MV-4-11 (cell line): ENCODE results near the gene CHGA.

Experiments used
- DNase-seq: peaks from one replicate; lab custom pipeline; 2025; lab: John Stamatoyannopoulos, UW

Gene CHGA

DNA sequence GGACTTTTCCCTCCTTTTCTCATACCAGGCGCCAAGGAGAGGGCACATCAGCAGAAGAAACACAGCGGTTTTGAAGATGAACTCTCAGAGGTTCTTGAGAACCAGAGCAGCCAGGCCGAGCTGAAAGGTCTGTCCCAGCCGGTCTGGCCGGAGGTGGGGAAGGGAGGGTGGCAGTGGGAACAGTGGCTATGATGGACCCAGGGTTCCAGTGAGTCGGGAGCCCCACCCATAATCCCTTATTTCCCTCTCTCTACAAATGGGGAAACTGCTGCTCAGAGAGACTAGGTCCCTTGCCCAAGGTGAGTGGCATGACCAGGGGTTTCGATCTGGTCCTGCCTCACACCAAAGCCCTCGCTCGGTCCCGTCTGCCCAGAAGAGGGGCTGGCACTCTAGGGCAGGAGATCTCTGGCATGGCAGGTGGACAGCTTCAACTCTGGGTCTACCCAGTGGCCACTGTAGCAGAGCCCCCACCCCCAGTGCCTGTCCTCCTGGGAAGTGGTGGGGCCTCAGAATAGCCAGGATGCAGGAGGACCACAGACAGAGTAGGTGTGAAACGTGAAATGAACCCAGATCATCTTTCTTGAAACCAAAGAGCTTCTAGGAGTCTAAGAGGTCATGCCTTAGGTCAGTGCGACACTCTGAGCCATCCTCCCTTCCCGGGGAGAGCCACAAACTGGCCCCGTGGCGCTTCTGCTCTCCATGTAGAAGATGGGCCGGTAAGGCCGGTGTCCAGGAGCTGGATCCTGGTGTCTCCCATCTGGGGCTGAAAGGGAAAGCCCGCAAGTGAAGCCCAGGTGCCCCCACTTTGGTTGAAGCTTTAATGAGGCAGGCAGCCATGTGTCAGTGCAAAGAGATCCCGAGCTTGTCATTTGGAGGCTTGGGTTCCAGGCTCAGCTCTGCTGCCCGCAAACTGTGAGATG is 7.0 kb downstream of the CHGA start:
- no peak for DNase-seq

DNA sequence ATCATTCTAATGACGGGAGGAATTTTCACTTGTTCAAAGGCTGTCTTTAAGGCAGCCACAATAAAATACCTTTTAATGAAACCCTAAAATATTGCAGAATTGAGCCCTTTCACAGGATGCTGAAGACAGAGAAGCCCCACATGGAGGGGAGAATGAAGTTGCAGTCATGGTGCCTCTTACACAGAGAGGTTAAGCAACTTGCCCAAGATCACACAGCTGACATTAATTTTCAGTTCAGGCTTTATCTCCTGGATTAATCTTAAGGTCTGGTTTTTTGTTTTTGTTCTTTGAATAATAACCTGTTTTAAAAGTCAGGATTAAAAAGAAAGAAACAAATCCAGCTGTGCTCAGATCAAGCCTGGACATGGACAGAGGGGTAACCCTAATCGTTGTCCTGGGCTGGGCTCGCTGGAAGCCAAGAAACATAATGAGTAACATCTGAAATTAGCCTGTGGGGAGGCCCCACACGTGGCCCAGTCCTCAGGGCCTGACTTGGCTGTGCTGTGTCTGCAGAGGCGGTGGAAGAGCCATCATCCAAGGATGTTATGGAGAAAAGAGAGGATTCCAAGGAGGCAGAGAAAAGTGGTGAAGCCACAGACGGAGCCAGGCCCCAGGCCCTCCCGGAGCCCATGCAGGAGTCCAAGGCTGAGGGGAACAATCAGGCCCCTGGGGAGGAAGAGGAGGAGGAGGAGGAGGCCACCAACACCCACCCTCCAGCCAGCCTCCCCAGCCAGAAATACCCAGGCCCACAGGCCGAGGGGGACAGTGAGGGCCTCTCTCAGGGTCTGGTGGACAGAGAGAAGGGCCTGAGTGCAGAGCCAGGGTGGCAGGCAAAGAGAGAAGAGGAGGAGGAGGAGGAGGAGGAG is 8.0 kb downstream of the CHGA start:
- DNase-seq = no peak

DNA sequence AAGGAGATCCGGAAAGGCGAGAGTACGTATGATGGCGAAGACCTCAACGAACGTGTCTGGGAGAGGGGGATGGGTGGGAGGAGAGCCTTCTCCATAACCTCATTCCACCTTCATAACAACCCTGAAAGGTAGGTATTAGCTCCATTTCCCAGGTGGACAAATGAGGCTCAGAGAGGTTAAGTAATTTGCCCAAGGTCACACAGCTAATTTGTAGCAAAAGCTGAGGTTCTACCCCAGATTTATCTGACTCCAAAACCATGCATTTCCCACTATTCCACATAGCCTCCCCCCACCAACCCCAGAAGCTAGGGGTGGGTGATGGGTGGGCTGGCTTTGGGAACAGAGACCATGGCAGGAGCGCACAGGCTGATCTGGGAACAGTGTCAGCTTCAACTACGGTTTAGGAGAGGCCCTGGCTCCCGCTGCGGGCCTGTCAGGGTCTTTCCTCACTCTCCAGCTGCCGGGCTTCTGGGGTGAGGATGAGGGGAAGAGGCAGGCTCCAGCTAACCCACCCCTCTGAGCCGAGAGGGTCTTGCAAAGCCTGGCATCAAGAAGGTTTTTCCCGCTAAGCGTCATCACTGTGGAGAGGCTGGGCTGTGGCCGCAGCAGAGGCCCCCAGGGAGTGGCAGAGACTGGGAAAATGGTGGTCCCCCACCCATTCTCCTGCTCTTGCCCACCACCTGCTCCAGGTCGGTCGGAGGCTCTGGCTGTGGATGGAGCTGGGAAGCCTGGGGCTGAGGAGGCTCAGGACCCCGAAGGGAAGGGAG is 8.9 kb downstream of the CHGA start:
- DNase-seq = no peak

DNA sequence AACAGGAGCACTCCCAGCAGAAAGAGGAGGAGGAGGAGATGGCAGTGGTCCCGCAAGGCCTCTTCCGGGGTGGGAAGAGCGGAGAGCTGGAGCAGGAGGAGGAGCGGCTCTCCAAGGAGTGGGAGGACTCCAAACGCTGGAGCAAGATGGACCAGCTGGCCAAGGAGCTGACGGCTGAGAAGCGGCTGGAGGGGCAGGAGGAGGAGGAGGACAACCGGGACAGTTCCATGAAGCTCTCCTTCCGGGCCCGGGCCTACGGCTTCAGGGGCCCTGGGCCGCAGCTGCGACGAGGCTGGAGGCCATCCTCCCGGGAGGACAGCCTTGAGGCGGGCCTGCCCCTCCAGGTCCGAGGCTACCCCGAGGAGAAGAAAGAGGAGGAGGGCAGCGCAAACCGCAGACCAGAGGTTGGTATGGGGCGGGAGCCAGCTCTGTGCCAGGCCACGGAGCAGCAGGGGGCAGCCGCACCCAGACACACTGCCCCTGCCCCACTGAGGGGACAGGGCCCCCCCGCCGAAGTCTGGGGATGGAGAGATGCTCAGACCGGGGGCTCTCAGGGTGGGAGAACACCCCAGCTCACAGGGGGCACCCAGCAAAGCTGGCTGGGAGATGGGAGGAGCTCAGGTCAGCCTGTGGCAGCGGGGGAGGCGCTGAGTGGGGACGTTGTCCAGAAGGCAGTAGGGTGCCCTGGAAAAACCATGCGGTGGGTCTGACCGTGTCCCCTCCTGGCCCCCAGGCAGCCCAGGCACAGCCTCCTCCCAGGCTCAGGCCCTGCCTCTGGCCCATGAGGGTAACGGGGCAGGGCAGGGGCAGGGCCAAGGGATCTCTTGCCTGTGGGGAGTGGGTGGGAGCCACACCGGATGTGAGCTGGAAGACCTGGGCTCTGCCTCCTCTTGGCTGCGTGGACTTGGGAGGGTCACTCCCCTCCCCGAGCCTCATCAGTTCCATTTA is 9.8 kb downstream of the CHGA start:
- no peak for DNase-seq

DNA sequence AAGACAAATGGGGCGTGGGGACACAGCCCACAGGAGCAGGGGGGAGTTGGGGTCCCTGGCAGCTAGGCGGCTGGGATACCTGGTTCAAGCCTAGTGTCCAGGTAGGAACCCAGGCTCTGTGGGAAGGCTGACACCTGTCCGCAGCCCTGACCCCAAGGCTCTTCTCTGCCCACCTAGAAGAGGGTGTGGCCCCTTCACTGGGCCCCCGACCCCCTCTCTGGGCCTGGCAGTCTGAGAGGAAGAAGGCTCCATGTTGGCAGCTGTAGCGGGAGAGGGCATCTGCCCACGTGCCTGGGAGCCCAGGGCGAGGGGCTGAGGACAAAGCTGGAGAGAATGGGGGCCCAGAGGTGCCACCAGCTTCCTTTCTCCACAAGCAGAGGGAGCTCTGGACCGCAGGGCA is 10.5 kb downstream of the CHGA start:
- DNase-seq = no peak

DNA sequence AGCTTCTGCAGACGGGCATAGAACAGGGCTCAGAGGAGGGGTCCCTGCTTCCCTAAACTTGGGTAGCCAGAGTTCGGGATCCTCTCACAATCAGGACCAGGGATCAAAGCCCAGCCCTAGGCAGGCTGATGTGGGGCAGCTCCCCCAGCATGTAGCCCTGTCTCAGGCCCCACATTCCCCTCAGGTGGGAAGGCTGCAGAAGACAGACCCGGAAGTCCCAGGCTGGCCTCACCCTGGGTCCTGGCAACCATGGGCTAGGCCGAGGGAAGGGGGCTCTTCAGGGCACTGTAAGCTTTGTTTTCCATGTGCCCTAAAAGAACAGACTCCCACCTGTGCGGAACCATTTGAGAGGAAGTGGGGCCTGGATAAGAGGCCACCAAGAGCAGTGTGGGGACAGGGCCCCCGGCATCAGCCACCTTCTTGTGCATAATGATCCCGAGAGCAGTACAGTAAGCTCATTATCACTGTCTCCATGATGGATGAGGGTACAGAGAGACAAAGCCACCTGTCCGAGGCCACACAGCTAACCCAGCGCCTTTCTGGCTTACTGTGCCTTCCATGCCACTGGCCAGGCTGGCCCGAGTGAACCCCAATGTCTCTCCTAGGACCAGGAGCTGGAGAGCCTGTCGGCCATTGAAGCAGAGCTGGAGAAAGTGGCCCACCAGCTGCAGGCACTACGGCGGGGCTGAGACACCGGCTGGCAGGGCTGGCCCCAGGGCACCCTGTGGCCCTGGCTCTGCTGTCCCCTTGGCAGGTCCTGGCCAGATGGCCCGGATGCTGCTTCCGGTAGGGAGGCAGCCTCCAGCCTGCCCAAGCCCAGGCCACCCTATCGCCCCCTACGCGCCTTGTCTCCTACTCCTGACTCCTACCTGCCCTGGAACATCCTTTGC is 11.5 kb downstream of the CHGA start:
- DNase-seq = no peak

DNA sequence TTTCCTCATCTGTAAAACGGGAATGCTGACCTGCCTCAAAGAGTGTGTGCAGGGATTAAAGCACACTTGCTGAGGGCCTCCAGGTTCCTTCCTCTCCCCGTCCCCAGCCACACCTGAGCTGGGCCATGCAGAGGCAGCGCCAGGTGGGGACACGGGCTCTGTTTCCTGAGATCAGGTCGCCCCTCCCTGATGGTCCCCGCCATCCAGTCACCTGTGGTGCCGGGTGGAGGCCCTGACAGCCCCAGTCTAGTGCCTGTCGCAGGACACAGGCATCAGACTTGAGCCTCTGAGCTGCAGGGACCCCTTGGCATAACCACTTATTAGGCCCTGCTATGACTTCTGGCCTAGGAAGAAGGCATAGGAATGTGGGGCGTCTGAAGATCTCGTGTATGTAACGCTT is 12.5 kb downstream of the CHGA start:
- no peak for DNase-seq

DNA sequence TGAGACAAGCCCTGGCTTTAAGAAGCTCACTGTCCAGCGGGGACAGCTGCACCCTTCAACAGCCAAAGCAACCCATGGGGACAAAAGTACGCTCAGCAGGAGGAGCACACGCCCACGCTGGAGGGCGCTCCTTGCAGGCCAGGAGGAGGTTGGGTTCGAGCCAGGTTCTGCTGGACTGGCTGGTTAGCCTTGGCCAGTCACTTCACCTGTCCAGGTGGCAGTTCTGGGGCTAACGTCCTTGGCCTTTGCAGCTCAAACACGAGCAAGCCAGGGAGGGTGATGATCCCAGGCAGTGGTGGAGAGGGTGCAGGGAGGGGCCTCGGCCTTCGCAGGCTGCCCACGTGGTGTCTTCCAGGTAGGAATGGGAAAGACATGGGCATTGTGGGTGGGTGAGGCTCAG is 13.1 kb downstream of the CHGA start:
- DNase-seq = no peak

DNA sequence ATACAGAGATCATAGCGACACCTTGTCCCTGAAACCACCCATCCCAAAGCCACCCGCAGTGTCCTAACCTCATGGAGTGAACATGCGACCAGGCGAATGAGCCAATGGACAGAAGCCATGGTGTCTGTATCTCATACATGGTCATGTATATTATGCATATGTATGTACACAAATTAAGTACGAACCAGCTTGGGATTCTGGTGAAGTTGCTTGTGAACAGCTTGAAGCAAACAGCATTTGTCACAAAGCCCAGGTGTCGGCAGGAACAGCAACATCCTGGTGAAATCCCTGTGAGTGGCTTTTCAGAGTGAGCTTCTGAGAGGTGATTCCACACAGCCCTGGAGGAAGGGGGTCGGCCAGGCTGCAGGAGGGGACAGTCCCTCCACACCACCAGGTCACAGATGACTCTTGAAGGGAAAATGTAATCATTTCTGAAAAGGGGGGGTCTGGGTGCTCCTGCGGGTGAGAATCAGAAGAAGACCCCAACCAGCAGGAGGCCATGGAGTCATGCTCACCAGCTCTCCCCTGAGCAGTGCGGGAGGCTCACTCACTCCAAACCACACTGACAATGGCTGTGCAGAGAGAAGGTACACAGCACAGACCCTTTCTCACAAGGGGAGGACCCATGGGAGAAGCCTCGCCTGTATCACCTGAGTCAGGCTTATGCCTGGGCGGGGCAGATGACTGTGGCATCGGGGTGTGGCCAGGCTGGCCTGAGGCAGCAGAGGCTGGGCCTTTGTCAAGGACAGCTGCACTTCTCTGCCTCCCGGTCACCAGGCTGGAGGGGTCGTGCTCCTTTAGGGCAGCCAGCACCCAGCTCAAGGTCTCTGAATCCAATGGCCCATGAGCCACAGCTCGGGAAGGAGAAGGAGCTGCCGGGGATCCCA is 14.3 kb downstream of the CHGA start:
- DNase-seq = no peak

DNA sequence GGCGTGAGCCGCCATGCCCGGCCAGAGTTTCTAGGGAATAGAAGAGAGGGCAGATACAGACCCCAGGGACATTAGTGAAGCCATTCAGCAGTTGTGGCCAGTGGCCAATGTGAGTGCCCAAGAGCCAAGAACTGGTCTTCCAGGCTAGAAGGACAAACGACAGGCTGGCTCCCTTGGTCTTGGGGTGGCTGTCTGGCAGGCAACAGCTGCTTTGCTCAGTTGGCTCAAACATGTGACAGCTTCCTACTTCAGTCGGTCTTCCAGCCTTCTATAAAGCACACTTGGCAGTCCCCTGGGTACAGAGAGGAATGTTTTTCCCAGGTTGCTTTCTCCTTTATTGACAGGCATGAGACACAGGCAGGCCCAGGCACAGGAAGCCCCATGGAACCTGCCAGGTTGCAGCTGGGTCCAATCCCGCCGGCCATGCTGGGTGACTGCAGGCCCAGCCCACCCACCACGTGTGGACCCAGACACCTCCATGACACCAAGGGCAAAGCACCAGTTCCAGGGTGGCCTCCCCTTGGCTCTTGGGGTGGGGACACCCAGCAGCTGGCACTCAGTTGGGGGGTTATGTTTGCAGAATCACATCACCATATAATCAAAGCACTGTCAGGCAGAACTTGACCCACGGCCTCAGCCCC is 15.4 kb downstream of the CHGA start:
- no peak for DNase-seq

DNA sequence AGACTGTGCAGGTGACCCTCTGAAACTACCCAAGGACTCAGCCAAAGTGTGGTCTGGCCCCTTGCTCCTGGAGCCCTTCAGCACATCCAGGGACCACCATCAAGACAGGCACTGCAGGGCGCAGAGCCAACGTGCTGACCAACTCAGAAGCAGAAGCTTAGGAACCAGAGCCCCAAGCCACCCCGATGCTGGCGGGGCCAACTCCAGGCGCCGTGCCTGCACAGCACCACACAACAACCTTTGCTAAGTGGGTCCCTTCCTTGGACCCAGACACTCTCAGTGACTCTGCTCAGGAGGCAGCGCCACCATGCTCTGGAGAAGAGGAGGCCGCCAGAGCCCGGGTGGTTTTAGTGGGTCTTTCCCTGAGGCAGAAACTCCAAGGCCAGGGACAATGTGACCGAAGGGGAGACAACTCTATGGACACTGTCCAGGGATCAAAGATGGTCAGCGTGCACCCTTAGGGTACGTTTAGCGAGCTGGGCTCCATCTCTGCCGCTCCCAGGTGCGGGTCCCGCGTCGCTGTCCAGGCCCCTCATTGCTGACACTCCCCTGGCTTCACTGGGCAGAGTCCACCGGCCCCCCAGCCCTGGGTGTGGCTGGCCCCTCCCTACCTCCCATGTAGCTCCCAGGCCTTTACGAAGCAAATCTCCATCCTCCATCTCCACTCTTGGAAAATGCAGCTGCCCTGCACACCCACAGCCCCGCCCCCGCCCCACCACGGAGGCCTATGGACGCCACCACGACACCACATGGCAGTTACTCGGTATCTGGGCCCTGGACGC is 16.1 kb downstream of the CHGA start:
- no peak for DNase-seq

DNA sequence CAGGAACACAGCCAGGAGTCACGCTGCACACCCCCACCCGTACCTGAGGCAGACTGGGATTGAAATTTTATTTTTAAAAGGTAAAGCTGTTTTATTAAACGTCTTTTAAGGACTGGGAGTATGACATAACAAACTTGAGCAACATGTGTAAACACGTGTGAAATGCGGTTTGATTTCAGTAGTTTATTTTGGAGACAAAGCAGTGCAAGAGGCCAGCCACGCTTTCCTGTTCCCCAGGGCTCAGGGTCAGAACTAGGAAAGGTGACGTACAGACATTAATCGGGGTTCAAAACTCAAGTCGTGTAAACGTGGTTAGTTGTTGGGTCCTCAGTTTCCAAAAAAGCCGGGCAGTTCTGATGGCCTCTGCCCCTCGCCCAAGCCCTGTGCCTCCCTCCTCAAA is 16.7 kb downstream of the CHGA start:
- DNase-seq = peak; percentile 55

DNA sequence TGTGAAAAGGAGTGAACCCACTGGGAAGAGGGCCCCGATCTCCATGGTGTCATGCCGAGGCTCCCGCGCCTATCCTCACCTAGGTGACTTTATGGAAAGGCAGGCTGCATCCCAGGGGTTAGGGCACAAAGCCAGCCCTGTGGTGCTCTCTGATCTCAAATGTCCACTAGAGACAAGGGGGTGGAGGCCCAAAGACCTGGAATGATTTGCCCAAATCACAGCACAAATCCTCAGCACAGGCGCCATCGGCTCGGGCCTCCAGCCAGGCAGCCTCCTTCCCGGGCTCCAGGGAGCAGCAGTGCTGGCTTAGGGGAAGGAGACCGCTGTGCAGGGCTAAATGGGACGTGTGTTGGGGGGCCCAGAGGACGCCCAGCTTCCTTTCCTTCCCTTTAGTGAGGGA is 17.6 kb downstream of the CHGA start:
- DNase-seq = no peak

DNA sequence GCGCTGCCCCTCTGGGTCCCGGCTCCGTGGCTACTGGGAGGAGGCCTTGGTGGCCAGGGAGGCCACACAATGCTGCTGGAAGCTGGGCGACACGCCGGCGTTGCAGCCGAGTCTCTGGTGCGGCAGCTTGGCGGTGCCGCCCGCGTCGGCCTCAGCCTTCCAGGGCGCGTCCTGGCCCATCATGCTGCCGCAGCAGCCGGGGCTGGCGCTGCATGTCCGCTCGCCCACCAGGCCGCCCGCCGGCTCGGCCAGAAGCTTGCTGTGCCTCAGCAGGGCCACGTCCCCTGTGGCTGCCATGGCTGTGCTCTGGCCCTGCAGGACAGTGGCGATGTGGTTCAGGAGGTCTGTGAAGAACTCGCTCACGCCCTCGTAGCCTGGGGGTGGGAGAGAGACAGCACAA is 18.6 kb downstream of the CHGA start:
- DNase-seq = no peak

DNA sequence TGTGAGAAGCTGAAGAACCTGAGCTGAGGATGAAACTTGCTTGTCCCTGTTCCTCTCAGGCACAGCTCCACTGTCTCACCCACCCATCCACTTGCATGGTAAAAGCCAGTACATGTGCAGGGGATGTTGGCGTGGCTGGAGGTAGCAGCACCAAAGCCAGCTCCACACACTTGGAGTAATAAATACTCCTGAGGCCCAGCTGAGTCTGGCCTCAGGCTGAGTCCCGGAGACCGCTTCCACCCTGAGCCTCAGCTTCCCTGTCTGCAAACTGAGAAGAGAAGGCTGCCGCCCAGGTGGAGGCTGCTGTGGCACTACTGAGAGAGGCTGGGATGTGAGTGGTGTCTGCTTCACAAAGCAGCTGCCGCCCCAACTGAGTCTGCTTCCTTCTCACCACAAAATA is 19.2 kb downstream of the CHGA start:
- no peak for DNase-seq

DNA sequence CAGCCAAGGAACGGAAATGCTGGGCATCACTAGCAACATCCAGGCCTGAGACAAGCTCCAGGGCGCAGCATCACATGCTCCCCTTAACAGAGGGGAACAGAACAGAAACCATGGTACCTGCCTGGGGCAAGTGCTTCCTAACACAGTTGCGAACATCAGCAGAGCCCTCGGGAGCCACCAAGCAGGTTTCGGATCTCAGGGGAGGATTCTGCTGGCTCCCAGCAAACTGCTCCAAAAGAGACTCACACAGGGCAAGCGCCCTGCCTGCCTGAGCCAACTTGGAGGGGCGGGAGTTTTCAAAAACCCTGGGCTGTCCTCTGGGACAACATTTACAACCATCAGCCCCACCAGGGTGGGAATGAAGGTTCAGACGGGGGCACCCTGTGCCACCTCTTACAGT is 19.6 kb downstream of the CHGA start:
- DNase-seq = no peak

DNA sequence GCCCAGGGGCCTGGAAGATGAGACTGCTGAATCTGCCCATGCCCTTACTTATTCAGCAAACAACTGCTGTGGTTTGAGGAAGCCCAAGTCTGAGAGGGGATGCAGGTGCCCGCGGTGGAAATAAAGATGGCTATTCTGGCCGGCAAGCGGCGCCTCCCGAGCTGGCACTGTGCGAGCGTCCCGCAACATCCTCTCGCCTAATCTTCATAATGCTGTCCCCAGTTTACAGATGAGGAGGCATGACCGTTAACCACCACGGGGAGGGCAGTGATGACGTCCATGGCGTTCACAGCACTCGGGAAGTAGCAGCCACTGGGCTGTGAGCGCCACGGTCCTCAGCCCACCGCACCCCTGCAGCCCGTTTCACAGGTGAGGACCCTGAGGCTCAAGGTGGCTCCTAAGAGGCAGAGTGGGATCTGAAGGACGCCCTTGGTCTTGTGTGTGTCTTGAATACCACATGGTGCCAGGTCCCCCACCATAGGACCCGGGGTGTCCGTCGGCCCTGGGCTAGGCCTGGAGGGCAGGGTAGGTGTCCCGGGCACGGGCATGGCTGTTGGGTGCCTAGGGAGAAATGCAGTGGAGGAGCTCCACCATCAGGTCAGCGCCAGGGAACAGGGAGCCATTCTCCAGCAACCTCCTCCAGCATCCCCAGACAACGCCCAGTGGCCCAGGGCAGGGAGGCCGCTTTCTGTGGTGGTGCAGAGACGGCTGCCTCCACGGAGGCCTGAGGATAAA is 20.2 kb downstream of the CHGA start:
- no peak for DNase-seq
